CD14-positive monocyte (primary cell): Measurements from ENCODE around the gene ESRRB. TPM values are rescaled to one million over a fixed set of nuclear protein-coding genes. Genes with fewer than 3 reads are reported as not detected.

Experiments
- DNase-seq, 3 donors: peaks; one replicate each; pipeline ENCODE4 v3.0.0-alpha.2; 2011 to 2022
- H2AFZ ChIP-seq: 2 replicates; pipeline ENCODE4 v1.6.0; 2012; ENCODE audit warnings: mild to moderate bottlenecking, low read depth, low read length, inconsistent platforms; ENCODE audit not compliant: insufficient read depth, poor library complexity, severe bottlenecking
- H3K27ac ChIP-seq, 2 donors: 1 replicate in 1 of 2; 2 replicates in 1 of 2; pipeline ENCODE4 v1.5.1; 2012 to 2013; ENCODE audit warnings: low read length in 2 of 2, control low read depth in 1 of 2, inconsistent platforms in 1 of 2, low read depth in 1 of 2, mild to moderate bottlenecking in 1 of 2
- H3K27me3 ChIP-seq, 2 donors: one replicate each; pipeline versions ENCODE4 v1.6.0 to v1.6.1; 2011 to 2013; ENCODE audit warnings: low read length in 2 of 2; ENCODE audit not compliant: control insufficient read depth in 2 of 2, insufficient read depth in 2 of 2
- H3K36me3 ChIP-seq, 2 donors: replicated peaks in 1 of 2; 1 replicate in 1 of 2; 2 replicates in 1 of 2; pipeline versions ENCODE4 v1.5.1 to v1.6.1; 2012 to 2013; ENCODE audit warnings: low read length in 2 of 2, control low read depth in 1 of 2, inconsistent platforms in 1 of 2, mild to moderate bottlenecking in 1 of 2; ENCODE audit not compliant: insufficient read depth in 2 of 2, control insufficient read depth in 1 of 2
- H3K4me1 ChIP-seq, 2 donors: 1 replicate in 1 of 2; 2 replicates in 1 of 2; pipeline versions ENCODE4 v1.5.1 to v1.6.1; 2012 to 2013; ENCODE audit warnings: low read length in 2 of 2, control low read depth in 1 of 2, inconsistent platforms in 1 of 2, mild to moderate bottlenecking in 1 of 2, moderate library complexity in 1 of 2; ENCODE audit not compliant: insufficient read depth in 2 of 2, control insufficient read depth in 1 of 2
- H3K4me2 ChIP-seq: replicated peaks from 2 replicates; pipeline ENCODE3; 2012; ENCODE audit warnings: low read length, moderate library complexity, mild to moderate bottlenecking; ENCODE audit not compliant: poor library complexity, severe bottlenecking; ENCODE audit errors: extremely low read depth
- H3K4me3 ChIP-seq, 3 experiments: fragments of 200-600 bp in 1 of 3; sonication (generic) in 1 of 3; replicated peaks in 1 of 3; 1 replicate in 2 of 3; 2 replicates in 1 of 3; pipeline ENCODE4 v1.5.1; 2011 to 2013; ENCODE audit warnings: low read length in 3 of 3, mild to moderate bottlenecking in 3 of 3, control low read depth in 2 of 3, low read depth in 2 of 3, inconsistent platforms in 1 of 3, moderate library complexity in 1 of 3
- H3K79me2 ChIP-seq: 2 replicates; pipeline ENCODE4 v1.6.0; 2012; ENCODE audit warnings: mild to moderate bottlenecking, control low read depth, inconsistent platforms, low read length, moderate library complexity; ENCODE audit not compliant: insufficient read depth
- H3K9ac ChIP-seq: 2 replicates; pipeline ENCODE4 v1.6.0; 2017; ENCODE audit warnings: low read length, mild to moderate bottlenecking; ENCODE audit not compliant: insufficient read depth, poor library complexity, severe bottlenecking
- H3K9me3 ChIP-seq, 2 donors: replicated peaks in 1 of 2; 1 replicate in 1 of 2; 2 replicates in 1 of 2; pipeline versions ENCODE4 v1.5.1 to v1.6.1; 2012 to 2013; ENCODE audit warnings: low read length in 2 of 2, control low read depth in 1 of 2; ENCODE audit not compliant: control insufficient read depth in 1 of 2, insufficient read depth in 1 of 2
- H4K20me1 ChIP-seq: 2 replicates; pipeline ENCODE4 v1.6.0; 2012; ENCODE audit warnings: mild to moderate bottlenecking, low read length, control low read depth, moderate library complexity; ENCODE audit not compliant: insufficient read depth
- H3K27ac Mint-ChIP-seq, 7 donors: one replicate each; pipeline ENCODE4 v1.8.0; 2020; ENCODE audit warnings: mild to moderate bottlenecking in 7 of 7, mixed read lengths in 7 of 7, moderate library complexity in 6 of 7, inconsistent platforms in 2 of 7
- H3K27me3 Mint-ChIP-seq, 3 donors: one replicate each; pipeline ENCODE4 v1.8.0; 2021 to 2022; ENCODE audit warnings: low read depth in 3 of 3, mild to moderate bottlenecking in 3 of 3, mixed read lengths in 3 of 3, moderate library complexity in 3 of 3, inconsistent platforms in 1 of 3
- H3K36me3 Mint-ChIP-seq, 2 donors: one replicate each; pipeline ENCODE4 v1.8.0; 2020; ENCODE audit warnings: mixed read lengths in 2 of 2, inconsistent platforms in 1 of 2, mild to moderate bottlenecking in 1 of 2
- H3K4me1 Mint-ChIP-seq: one replicate; pipeline ENCODE4 v1.8.0; 2020; ENCODE audit warnings: mild to moderate bottlenecking, mixed read lengths
- H3K4me3 Mint-ChIP-seq, 2 donors: one replicate each; pipeline ENCODE4 v1.8.0; 2020; ENCODE audit warnings: mild to moderate bottlenecking in 2 of 2, mixed read lengths in 2 of 2, moderate library complexity in 1 of 2
- H3K9me3 Mint-ChIP-seq, 7 donors: one replicate each; pipeline ENCODE4 v1.8.0; 2020 to 2022; ENCODE audit warnings: mixed read lengths in 7 of 7, mild to moderate bottlenecking in 6 of 7, moderate library complexity in 6 of 7, inconsistent platforms in 2 of 7
- WGBS: methylation state at CpG from one replicate; pipeline ENCODE4 v1.1.5; 2013; ENCODE audit warnings: missing lambda C conversion rate; ENCODE audit not compliant: insufficient coverage; 5-methylcytosine and 5-hydroxymethylcytosine counted together
- intact Hi-C, 2 donors: fragments of 100-400 bp; cut with micrococcal nuclease; formaldehyde crosslinking; loops; one replicate each; pipeline versions ENCODE4 v1.15.0 to v1.15.1; 2023
- polyA plus RNA-seq, 3 donors: library from polyadenylated mRNA; depleted of rRNA in 1 of 3; unstranded in 2 of 3; stranded (reverse) in 1 of 3; fragments of 300-500 nt in 2 of 3; fragments of >200 nt in 1 of 3; fragmentation: Illumina TruSeq in 2 of 3; gene quantifications; 1 replicate in 2 of 3; 2 replicates in 1 of 3; pipeline ENCODE4 v1.2.3, GENCODE V29; 2012 to 2021
- TF ChIP-seq, protein P1 (sequence below): fragments of 200-600 bp; IDR thresholded peaks from one replicate; pipeline ENCODE4 v1.8.0; 2022; ENCODE audit warnings: antibody characterized with exemption, mild to moderate bottlenecking

The ESRRB gene
- polyA plus RNA-seq, 3 donors: 0.03 TPM; not detected in 2

GRCh38 chr14:76502219-76502618, 126.3 kb downstream of the ESRRB start:
- H3K27me3 Mint-ChIP-seq: peaks cover 0 to 15% (median 15%) of the 10 kb centered on the region in 3 donors
- TF ChIP-seq, protein P1, sequence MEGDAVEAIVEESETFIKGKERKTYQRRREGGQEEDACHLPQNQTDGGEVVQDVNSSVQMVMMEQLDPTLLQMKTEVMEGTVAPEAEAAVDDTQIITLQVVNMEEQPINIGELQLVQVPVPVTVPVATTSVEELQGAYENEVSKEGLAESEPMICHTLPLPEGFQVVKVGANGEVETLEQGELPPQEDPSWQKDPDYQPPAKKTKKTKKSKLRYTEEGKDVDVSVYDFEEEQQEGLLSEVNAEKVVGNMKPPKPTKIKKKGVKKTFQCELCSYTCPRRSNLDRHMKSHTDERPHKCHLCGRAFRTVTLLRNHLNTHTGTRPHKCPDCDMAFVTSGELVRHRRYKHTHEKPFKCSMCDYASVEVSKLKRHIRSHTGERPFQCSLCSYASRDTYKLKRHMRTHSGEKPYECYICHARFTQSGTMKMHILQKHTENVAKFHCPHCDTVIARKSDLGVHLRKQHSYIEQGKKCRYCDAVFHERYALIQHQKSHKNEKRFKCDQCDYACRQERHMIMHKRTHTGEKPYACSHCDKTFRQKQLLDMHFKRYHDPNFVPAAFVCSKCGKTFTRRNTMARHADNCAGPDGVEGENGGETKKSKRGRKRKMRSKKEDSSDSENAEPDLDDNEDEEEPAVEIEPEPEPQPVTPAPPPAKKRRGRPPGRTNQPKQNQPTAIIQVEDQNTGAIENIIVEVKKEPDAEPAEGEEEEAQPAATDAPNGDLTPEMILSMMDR: no peak
- no peak overlapping the region for H3K27ac Mint-ChIP-seq
- H4K20me1 ChIP-seq: no peaks in the 10 kb centered on the region
- no peaks in the 10 kb centered on the region for H3K36me3 Mint-ChIP-seq
- H3K4me2 ChIP-seq: no peak overlapping the region
- H3K9me3 Mint-ChIP-seq: no peaks in the 10 kb centered on the region
- H3K4me3 ChIP-seq: no peak overlapping the region
- intact Hi-C loops: no loop called here
- H3K9me3 ChIP-seq: no peaks in the 10 kb centered on the region
- DNase-seq: no peak
- no peak overlapping the region for H3K4me3 Mint-ChIP-seq
- no peaks in the 10 kb centered on the region for H3K4me1 ChIP-seq
- no peak overlapping the region for H2AFZ ChIP-seq
- H3K36me3 ChIP-seq: no peaks in the 10 kb centered on the region
- H3K4me1 Mint-ChIP-seq: no peaks in the 10 kb centered on the region
- H3K79me2 ChIP-seq: no peaks in the 10 kb centered on the region
- no peaks in the 10 kb centered on the region for H3K27me3 ChIP-seq
- no peak overlapping the region for H3K9ac ChIP-seq
- WGBS: 100% methylated on average over 1 of the region's 4 CpGs
- no peak overlapping the region for H3K27ac ChIP-seq

- WGBS: no CpG with 5 or more reads among the region's 3 CpGs
- no peaks in the 10 kb centered on the region for H3K9me3 Mint-ChIP-seq
- no peak overlapping the region for H3K4me3 ChIP-seq
- H3K27ac ChIP-seq: no peak overlapping the region
- TF ChIP-seq, protein P1: no peak
- no peak overlapping the region for H2AFZ ChIP-seq
- DNase-seq: no peak
- no peak overlapping the region for H3K9ac ChIP-seq
- intact Hi-C loops: no loop called here
- no peaks in the 10 kb centered on the region for H3K9me3 ChIP-seq
- no peak overlapping the region for H3K27ac Mint-ChIP-seq
- H3K36me3 ChIP-seq: no peaks in the 10 kb centered on the region
- H3K27me3 ChIP-seq: no peaks in the 10 kb centered on the region
- H3K36me3 Mint-ChIP-seq: no peaks in the 10 kb centered on the region
- H3K4me3 Mint-ChIP-seq: no peak overlapping the region
- H3K4me1 ChIP-seq: no peaks in the 10 kb centered on the region
- no peaks in the 10 kb centered on the region for H3K4me1 Mint-ChIP-seq
- H3K79me2 ChIP-seq: no peaks in the 10 kb centered on the region
- peaks cover 0 to 18% (median 15%) of the 10 kb centered on the region in 3 donors for H3K27me3 Mint-ChIP-seq
- no peak overlapping the region for H3K4me2 ChIP-seq
- H4K20me1 ChIP-seq: no peaks in the 10 kb centered on the region
These were observed 126.7 kb downstream of the ESRRB start for GRCh38 chr14:76502638-76503037.
